Hematopoietic multipotent progenitor cell treated with erythropoietin and hydrocortisone succinate and interleukin-3 and kit ligand, for 17 days (in vitro differentiated cells): ENCODE data around the gene CYP2C18.
"Not testable (repeated sequence)": the region's sequence is repeated elsewhere in the genome, so short reads cannot be mapped to it uniquely, and the experiment has no call there.

Experiments
- DNase-seq: peaks from one replicate; pipeline ENCODE4 v3.0.0-alpha.2; 2015; ENCODE audit warnings: low spot score

CYP2C18 gene

GRCh38 chr10:94747137-94747536, 63.6 kb downstream of the CYP2C18 start:
- DNase-seq = no peak

DNA sequence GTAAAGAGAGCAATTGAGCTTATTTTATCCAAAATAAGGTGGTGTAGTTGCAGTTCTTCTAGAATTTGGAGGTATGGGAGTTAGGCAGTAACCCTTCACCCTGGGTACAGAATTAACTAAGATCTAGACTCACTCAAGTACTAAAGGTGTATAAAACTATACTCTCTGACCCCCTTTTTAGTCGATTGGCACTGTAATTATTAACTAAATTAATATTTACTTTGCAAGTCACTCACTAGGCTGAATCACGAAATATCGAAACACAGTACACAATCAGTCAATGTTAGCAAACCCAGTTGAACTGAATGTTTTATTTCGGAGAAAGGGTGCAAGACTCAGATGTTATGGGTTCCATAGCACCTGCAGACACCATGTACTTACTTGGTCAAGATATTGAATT, 64.3 kb downstream of the CYP2C18 start:
- no peak for DNase-seq

- no peak for DNase-seq
Measured at GRCh38 chr10:94757916-94758315, 74.4 kb downstream of the CYP2C18 start.

- DNase-seq = no peak
Measured at GRCh38 chr10:94760586-94761178, 77.2 kb downstream of the CYP2C18 start.

DNA sequence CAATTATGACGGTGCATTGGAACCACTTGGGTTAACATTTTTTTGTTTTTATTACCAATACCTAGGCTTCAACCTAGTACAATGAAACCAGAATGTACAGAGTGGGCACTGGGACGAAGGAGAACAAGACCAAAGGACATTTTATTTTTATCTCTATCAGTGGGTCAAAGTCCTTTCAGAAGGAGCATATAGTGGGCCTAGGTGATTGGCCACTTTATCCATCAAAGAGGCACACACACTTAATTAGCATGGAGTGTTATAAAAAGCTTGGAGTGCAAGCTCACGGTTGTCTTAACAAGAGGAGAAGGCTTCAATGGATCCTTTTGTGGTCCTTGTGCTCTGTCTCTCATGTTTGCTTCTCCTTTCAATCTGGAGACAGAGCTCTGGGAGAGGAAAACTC, 78.9 kb downstream of the CYP2C18 start, which contains the start of gene CYP2C19:
Gene CYP2C19 (plus strand): TSS at position 289 of the 400 bp plus-strand sequence. CDS start 25 bp downstream, at position 314.
- DNase-seq = no peak

- not testable (repeated sequence) for DNase-seq
Measured at GRCh38 chr10:94775425-94775824, 91.9 kb downstream of the CYP2C18 start.

DNA sequence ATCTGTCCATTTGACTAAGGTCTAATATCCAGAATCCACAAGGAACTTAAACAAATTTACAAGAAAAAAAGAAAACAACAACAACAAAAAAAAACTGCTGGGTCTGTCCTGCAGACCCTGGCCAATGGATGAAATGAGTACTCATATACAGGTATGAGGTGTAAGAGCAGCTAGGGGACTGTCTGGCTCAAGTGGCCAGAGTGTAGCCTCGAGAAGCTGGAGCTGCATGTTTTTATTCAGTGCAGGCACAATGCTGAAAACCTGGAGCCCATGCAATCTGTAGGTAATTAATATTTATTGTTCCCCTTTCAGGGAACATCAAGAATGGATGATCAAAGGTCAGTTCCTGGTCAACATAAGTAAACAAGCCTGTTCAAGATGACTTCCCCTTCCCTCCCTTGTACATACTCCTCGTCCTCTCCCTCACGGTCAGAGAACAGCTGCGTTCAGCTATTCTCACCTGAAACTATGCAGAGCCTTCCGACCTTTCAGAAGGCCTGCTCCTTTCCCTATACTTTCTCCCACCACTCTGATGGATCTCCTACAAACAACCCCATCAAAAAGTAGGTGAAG, 94.4 kb downstream of the CYP2C18 start:
- no peak for DNase-seq

GRCh38 chr10:94780844-94781243, 97.3 kb downstream of the CYP2C18 start:
- no peak for DNase-seq

DNA sequence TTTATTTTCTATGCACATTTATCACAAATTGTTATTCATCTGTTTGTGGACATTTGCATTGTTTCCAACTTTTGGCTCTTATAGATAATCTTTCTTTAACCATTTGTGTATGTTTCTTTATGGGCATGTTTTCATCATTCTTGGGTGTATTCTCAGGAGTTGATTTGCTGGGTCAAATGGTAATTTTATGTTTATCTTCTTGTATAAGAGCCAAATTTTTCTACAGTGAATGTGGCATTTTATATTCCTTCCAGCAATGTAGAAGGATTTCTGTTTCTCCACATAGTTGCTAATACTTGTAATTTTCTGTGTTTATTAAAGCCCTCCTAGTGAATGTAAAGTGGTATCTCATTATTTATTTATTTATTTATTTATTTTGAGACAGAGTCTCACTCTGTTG, 100.7 kb downstream of the CYP2C18 start:
- no peak for DNase-seq

DNA sequence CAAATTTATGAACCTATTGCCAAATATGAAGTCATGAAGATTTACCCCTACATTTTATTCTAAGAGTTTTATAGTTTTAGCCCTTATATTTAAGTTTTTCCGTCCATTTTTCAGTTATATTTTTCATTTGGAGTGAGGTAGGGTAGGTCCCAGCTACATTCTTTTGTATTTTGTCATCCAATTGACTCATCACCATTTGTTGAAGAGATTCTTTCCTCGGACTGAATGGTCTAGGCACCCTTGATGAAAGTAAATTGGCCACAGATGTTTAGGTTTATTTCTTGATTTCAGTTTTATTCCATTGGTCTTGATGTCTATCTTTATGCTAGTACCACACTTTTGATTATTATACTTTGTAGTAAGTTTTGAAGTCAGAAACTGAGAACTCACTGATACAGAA, 101.7 kb downstream of the CYP2C18 start:
- no peak for DNase-seq
